Lower lobe of right lung (tissue), 2 donors: Measurements from ENCODE around the gene CEP135. TPM values are rescaled to one million over a fixed set of nuclear protein-coding genes. Genes with fewer than 3 reads are reported as not detected.

Experiments used
- ATAC-seq, 2 donors: fragments of 200-7000 bp; cut with Tn5 transposase; one replicate each; pipeline ENCODE4 v1.9.1; 2020 to 2022; ENCODE audit warnings: mild to moderate bottlenecking in 2 of 2, moderate library complexity in 2 of 2
- DNase-seq: peaks from one replicate; pipeline ENCODE4 v3.0.0-alpha.2; 2020
- H3K27ac ChIP-seq: fragments of 200-600 bp; one replicate; pipeline ENCODE4 v1.8.0; 2022
- H3K27me3 ChIP-seq: fragments of 200-600 bp; one replicate; pipeline ENCODE4 v1.8.0; 2022; ENCODE audit warnings: low read depth
- H3K36me3 ChIP-seq: fragments of 200-600 bp; one replicate; pipeline ENCODE4 v1.8.0; 2022; ENCODE audit warnings: mild to moderate bottlenecking
- H3K4me1 ChIP-seq: fragments of 200-600 bp; one replicate; pipeline ENCODE4 v1.8.0; 2022
- H3K4me3 ChIP-seq: fragments of 200-600 bp; one replicate; pipeline ENCODE4 v1.8.0; 2022; ENCODE audit warnings: mild to moderate bottlenecking
- H3K9me3 ChIP-seq: fragments of 200-600 bp; one replicate; pipeline ENCODE4 v1.8.0; 2022
- intact Hi-C: fragments of 100-400 bp; cut with DNase I; formaldehyde crosslinking; loops from one replicate; pipeline ENCODE4 v1.11.0; 2022
- long read RNA-seq: library from polyadenylated mRNA; unstranded; transcript quantifications from one replicate; pipeline ENCODE4 v2.0.0, GENCODE V29; 2021
- total RNA-seq: library from RNA; stranded (reverse); fragmentation: NEBNext Ultra II Directional; extraction: Animal tissue kit (Norgen Biotek cat#: 25700); gene quantifications from one replicate; pipeline ENCODE4 v1.2.1, GENCODE V29; 2021
- TF ChIP-seq, protein P1 (sequence below): fragments of 200-600 bp; IDR thresholded peaks from one replicate; pipeline ENCODE4 v1.8.0; 2022; ENCODE audit warnings: antibody characterized with exemption, mild to moderate bottlenecking
- donor health status: DM: no; HTN: yes; CAD: no; lungs with severe emphysema.

The CEP135 gene, protein sequence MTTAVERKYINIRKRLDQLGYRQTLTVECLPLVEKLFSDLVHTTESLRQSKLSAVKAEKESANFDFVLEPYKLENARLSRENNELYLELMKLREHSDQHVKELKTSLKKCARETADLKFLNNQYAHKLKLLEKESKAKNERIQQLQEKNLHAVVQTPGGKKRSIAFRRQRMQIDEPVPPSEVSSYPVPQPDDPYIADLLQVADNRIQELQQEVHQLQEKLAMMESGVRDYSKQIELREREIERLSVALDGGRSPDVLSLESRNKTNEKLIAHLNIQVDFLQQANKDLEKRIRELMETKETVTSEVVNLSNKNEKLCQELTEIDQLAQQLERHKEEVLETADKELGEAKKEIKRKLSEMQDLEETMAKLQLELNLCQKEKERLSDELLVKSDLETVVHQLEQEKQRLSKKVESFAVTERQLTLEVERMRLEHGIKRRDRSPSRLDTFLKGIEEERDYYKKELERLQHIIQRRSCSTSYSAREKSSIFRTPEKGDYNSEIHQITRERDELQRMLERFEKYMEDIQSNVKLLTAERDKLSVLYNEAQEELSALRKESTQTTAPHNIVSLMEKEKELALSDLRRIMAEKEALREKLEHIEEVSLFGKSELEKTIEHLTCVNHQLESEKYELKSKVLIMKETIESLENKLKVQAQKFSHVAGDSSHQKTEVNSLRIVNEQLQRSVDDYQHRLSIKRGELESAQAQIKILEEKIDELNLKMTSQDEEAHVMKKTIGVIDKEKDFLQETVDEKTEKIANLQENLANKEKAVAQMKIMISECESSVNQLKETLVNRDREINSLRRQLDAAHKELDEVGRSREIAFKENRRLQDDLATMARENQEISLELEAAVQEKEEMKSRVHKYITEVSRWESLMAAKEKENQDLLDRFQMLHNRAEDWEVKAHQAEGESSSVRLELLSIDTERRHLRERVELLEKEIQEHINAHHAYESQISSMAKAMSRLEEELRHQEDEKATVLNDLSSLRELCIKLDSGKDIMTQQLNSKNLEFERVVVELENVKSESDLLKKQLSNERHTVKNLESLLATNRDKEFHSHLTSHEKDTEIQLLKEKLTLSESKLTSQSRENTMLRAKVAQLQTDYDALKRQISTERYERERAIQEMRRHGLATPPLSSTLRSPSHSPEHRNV
- total RNA-seq, result 8.2 TPM
- long read RNA-seq, full-length matches to known transcripts, result 7 of 12 reads
- long read RNA-seq, partial matches to known transcripts, result 1 of 12 reads
- long read RNA-seq, other reads (novel, unspliced or antisense), result 4 of 12 reads

DNA sequence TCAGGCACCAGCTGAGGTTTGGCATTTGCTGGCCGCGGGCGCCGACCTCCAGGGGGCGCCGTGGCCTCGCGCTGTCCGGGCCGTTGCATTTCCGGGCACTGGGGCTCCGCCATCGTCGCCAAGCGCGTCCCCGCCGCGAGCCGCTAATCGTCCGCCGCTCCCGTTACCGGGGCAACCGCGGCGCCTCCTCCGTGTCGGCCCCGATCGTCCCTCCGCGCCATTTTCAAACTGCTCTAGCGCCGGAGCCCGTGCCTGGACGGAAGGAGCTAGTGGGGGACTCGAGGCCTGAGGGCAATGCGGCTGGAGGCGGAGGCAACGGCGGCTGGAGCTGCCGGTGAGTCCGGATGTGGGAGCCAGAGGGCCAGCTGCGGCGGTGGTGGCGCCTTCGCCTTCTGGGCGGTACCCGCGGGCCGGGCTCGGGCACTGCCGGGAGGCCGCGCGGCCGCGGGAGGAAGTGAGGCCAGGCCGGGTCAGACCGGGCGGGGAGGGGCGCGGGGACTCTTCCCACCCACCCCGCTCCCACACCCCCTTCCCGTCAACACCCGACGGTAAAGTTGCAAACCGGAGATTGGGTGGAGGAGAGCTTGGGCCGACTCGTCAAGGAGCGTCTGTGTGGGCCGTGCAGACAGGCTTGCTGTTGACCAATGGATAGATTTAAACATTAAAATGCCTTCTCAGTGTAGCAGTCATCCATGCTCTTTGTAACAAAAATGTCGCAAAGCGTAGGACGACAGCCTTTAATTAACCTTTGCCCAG is at the start of gene CEP135:
Gene CEP135 (plus strand): TSS at position 220 of the 756 bp plus-strand sequence. CDS start 3,186 bp downstream, outside the sequence.
- no peaks in the 10 kb centered on the region for H3K9me3 ChIP-seq
- TF ChIP-seq, protein P1, sequence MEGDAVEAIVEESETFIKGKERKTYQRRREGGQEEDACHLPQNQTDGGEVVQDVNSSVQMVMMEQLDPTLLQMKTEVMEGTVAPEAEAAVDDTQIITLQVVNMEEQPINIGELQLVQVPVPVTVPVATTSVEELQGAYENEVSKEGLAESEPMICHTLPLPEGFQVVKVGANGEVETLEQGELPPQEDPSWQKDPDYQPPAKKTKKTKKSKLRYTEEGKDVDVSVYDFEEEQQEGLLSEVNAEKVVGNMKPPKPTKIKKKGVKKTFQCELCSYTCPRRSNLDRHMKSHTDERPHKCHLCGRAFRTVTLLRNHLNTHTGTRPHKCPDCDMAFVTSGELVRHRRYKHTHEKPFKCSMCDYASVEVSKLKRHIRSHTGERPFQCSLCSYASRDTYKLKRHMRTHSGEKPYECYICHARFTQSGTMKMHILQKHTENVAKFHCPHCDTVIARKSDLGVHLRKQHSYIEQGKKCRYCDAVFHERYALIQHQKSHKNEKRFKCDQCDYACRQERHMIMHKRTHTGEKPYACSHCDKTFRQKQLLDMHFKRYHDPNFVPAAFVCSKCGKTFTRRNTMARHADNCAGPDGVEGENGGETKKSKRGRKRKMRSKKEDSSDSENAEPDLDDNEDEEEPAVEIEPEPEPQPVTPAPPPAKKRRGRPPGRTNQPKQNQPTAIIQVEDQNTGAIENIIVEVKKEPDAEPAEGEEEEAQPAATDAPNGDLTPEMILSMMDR, result peak; percentile 96
- ATAC-seq, result peak; percentile 98
- peaks cover 16% of the 10 kb centered on the region for H3K36me3 ChIP-seq
- H3K4me3 ChIP-seq, result peak within 1 kb of the TSS; percentile 74
- H3K4me1 ChIP-seq, result peaks cover 25% of the 10 kb centered on the region
- H3K27ac ChIP-seq, result peak within 1 kb of the TSS; percentile 96
- peak; percentile 97 for DNase-seq
- intact Hi-C loops, result no loop called here
- H3K27me3 ChIP-seq, result no peaks in the 10 kb centered on the region

DNA sequence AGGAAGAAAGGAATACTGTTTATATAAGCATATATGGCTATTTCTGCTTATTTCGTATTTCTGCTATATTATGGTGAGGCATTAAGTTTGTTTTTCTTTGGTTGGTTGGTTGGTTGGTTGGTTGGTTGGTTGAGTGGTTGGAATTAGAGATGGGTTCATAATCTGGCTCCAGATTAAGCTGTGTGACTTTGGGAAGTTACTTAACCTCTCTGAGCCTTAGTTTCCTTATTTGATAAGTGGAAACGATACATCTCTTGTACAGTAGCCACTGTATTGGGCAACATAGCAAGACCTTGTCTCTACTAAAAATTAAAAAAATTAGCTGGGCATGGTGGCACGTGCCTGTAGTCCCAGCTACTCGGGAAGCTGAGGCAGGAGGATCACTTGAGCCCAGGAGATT is 46.1 kb upstream of the CEP135 start:
- no peaks in the 10 kb centered on the region for H3K9me3 ChIP-seq
- H3K4me3 ChIP-seq, result no peak overlapping the region
- no peak overlapping the region for H3K27ac ChIP-seq
- peaks cover 45% of the 10 kb centered on the region for H3K36me3 ChIP-seq
- H3K4me1 ChIP-seq, result no peaks in the 10 kb centered on the region
- TF ChIP-seq, protein P1, result no peak
- no peaks in the 10 kb centered on the region for H3K27me3 ChIP-seq
- intact Hi-C loops, result no loop called here
- ATAC-seq (no peak), DNase-seq (no peak)

DNA sequence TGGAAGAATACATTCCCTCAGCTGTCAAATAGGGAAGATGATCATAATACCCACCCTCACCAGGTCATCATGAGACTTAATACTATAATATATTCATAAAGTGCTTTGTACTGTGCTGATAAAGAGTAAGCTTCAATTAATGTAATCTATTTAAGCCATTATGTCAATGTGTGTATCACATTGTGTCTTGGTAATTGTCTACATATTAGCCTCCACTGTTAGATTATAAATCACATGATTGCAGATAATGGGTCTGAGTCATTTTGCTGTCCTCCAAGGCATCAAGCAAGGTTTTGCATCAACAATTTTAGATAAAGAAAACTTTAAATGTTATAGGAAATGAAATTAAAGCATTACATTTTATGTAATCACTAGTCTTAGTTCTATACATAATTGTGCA is 45.2 kb upstream of the CEP135 start:
- DNase-seq, result no peak
- no peak overlapping the region for H3K27ac ChIP-seq
- ATAC-seq, result no peak
- no peaks in the 10 kb centered on the region for H3K4me1 ChIP-seq
- H3K36me3 ChIP-seq, result peaks cover 40% of the 10 kb centered on the region
- H3K27me3 ChIP-seq, result no peaks in the 10 kb centered on the region
- intact Hi-C loops, result no loop called here
- no peak overlapping the region for H3K4me3 ChIP-seq
- TF ChIP-seq, protein P1, result no peak
- no peaks in the 10 kb centered on the region for H3K9me3 ChIP-seq

DNA sequence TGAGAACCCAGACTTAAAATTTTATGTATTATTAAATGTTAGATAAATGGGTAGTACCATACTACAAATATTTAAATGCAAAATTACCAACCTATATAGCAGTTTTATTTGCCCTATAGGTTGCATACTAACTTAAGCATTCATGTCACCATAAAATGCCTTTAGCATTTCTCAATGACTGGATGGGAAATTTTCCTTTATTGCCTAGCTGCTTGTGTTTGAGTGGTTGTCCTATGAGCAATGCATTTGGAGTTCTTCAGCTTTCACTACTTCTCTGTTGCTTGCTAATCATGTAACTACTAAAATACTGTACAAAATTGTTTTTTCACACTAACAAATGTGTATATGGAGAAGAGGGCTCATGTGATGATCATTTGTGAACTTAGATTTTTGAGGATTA is 44.2 kb upstream of the CEP135 start:
- DNase-seq (no peak), ATAC-seq (no peak)
- no peak overlapping the region for H3K4me3 ChIP-seq
- H3K4me1 ChIP-seq, result no peaks in the 10 kb centered on the region
- no peaks in the 10 kb centered on the region for H3K9me3 ChIP-seq
- intact Hi-C loops, result no loop called here
- TF ChIP-seq, protein P1, result no peak
- no peak overlapping the region for H3K27ac ChIP-seq
- no peaks in the 10 kb centered on the region for H3K27me3 ChIP-seq
- H3K36me3 ChIP-seq, result peaks cover 37% of the 10 kb centered on the region
